ENCODE results near the gene GRK7. TPM values are rescaled to one million over a fixed set of nuclear protein-coding genes. Genes with fewer than 3 reads are reported as not detected.

The GRK7 gene
- total and polyA plus RNA-seq, 12 donors, result 0.07 to 0.11 (median 0.07) TPM; not detected in 9

GRCh38 chr3:141812084-141812483 lies 48.9 kb downstream of the GRK7 start:
- no peaks in the 10 kb centered on the region for H3K36me3 ChIP-seq (replicated peaks in 1 of 2)
- H3K4me1 ChIP-seq (replicated peaks in 1 of 2), result no peaks in the 10 kb centered on the region
- H3K27me3 ChIP-seq, result no peaks in the 10 kb centered on the region
- 83 to 93% (median 90%) methylated on average over 5 of the region's 5 CpGs for WGBS, 4 donors
- intact Hi-C loops (cut with DNase I), result no loop called here
- no peak overlapping the region for H3K27ac ChIP-seq
- no peaks in the 10 kb centered on the region for H3K9me3 ChIP-seq (replicated peaks in 1 of 3)
- TF ChIP-seq POLR2A (IDR thresholded peaks at IDR 0.05), result no peak
- no peak overlapping the region for H3K4me3 ChIP-seq
- DNase-seq, result no peak

- no peaks in the 10 kb centered on the region for H3K27me3 ChIP-seq
- 57 to 66% (median 64%) methylated on average over 4 of the region's 4 CpGs for WGBS, 4 donors
- TF ChIP-seq CTCF (IDR thresholded peaks at IDR 0.05) (no peak), POLR2A (IDR thresholded peaks at IDR 0.05) (no peak)
- no peak overlapping the region for H3K4me3 ChIP-seq
- H3K27ac ChIP-seq, result no peak overlapping the region
- no peaks in the 10 kb centered on the region for H3K4me1 ChIP-seq (replicated peaks in 1 of 2)
- H3K36me3 ChIP-seq (replicated peaks in 1 of 2), result no peaks in the 10 kb centered on the region
- H3K9me3 ChIP-seq (replicated peaks in 1 of 3), result no peaks in the 10 kb centered on the region
- intact Hi-C loops (cut with DNase I), result no loop called here
- DNase-seq, result no peak
Observed at GRCh38 chr3:141812586-141812985, 49.4 kb downstream of the GRK7 start.

Small RNAs within 50 kb of the gene (small RNA-seq; reads per million reads assigned to genes)
- 0 reads per million in 2 donors for gene AC112771.1

Other genes with a start within 250 kb of the GRK7 start
- gene RNF7, start 25.1 kb upstream of the GRK7 start, total RNA-seq, result 100 to 1,000 TPM in 8 of 9 donors, 10 to 100 TPM in 1; 87.4 to 200 (median 127) TPM
- 100 to 1,000 TPM; 107 to 315 (median 247) TPM for gene RNF7, start 25.1 kb upstream of the GRK7 start, polyA plus RNA-seq
- gene ATP1B3, start 113.2 kb downstream of the GRK7 start, total RNA-seq, result 100 to 1,000 TPM in 3 of 9 donors, 10 to 100 TPM in 6; 65.2 to 300 (median 84.1) TPM
- 100 to 1,000 TPM; 167 to 216 (median 187) TPM for gene ATP1B3, start 113.2 kb downstream of the GRK7 start, polyA plus RNA-seq